NCI-H187 treated with DMSO at 0.1 percent for 48 hours (cell line): ENCODE measurements around the gene GNAQ.
"Not testable (repeated sequence)": the region's sequence is repeated elsewhere in the genome, so short reads cannot be mapped to it uniquely, and the experiment has no call there.

ENCODE experiments used
- DNase-seq: peaks from one replicate; lab custom pipeline; 2025; lab: John Stamatoyannopoulos, UW

Gene GNAQ

DNA sequence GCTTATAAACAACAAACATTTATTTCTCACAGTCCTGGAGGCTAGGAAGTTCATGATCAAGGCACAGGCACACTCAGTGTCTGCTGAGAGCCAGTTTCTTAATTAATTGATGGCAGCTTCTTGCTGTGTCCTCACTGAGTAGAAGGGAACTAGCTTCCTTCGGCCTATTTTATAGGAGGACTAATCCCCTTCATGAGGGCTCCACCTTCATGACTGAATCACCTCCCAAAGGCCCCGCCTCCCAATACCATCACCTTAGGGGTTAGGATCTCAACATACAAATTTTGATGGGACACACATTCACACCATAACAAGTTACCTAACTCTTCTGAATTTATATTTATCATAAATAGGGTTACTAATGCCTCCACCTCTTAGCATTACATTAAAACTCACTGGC, 129.8 kb downstream of the GNAQ start:
- no peak for DNase-seq

DNA sequence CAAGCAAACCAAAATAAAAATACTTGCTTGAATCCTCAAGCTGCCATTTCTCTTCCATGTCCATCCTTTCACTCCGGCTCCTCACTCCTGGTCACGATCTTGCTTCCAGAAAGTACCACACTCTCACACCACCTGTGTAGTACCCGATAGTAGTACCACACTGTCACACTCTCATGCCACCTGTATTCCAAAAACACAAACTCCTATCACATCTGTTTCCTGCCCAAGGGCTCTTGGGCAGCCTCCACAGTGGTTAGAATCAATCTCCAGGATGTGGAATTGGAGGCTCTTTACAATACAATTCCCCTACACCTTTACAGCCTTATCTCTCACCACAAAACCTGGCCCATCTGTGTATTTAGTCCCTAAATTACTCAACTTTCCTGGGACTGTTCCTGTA, 130.6 kb downstream of the GNAQ start:
- no peak for DNase-seq

DNA sequence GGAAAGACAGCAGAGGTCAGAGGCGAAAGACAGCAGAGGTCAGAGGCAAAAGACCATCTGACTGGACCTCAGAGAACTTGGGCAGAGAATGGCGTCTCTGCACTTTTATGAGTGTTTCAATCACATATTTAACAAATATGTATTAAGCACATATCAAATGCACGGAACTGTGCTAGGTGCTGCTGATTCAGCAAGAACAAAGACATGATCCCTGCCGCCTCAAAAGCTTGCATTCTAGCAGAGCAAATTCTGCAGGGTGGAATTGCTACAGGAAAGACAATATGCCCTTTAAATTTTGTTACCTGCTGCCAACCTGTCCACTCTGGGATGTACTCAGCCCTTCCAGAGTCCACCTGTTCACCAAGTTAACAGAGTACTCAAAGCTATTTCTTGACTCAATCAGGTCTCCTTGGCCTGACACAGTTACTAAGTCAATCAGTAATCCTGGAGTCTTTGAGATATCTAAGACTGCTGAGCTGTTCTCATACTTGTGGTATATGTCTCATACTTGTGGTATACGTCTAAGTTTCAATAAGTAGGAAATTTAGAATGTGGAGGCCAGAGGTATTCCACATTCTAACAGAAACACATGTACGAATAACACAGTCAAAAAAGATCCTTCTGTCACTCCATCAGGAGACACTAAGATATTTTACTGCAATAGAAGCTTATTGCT, 131.8 kb downstream of the GNAQ start:
- no peak for DNase-seq

DNA sequence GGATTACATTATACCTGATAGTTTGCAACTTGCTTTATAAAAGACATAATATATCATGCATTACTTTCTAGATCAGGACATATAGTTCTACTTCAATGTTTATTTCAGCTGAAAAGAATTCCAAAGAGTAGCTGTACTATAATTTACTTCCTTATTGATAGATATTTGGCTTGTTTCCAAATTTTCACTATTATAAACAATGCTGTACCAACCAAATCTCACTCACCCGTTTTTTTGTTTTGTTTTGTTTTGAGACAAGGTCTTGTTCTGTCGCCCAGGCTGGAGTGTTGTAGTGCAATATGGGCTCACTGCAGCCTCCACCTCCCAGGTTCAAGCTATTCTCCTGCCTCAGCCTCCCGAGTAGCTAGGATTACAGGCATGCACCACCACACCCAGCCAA, 132.7 kb downstream of the GNAQ start:
- DNase-seq = no peak

DNA sequence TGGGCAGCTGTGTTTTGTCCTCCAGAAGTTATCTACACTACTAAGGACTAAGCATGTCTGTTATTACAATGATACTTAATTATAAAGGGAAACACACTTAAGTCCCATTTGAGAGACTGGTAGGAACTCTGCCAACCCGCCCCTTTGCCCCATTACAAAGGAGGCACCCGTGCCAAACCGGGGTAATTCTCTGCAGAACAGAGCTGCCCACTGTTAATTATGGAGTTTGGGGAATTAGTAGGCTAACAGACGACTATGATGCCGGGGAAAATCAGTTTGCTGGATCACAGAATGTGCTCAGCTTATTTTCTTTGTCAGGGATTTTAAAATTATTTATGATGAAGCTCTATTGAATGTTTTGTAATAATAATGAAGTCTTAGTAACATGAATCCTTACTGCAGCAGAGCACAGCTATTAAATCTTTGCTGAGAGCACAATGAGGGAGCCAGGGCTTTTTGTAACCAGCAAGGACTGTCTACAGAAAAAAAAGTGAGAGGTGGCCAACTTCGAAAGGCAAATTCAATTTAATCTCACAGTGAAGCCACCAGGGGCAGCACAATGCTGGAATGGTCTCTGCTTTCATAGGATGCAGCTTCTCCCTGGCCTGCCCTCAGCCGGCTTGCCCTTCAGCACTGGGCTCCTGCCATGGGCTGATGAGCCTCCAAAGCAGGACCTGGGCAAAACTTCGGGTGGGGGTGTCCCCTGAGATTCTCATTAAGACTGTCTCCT, 134.5 kb downstream of the GNAQ start:
- DNase-seq = no peak

DNA sequence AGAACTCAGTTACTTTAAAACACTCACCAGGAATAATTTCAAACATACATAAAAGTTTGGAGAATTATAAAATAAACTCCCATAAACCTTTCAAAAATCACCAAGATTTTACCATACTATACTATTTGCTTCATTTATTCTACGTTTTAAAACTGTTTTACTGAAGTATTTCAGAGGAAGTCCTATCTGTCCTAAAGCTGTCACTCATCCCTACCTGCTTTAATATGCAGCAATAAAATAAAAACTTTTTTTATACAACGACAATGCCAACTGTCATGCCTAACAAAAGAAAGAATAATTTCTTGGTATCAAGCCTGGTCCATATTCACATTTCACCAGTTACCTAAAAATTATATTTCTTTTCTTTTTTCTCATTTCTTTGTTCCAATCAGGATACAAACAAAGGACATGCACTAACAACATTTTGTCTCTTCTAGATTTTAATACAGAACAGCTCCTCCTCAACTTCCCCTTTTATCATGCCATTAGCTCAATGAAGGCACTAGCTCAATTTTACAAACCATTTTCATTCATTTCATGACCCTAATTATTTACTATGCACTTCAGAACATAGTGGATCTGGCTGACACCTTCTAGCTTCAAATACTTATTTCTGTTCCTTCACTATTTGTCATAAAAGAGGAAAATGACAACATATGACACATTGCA, 135.2 kb downstream of the GNAQ start:
- no peak for DNase-seq

DNA sequence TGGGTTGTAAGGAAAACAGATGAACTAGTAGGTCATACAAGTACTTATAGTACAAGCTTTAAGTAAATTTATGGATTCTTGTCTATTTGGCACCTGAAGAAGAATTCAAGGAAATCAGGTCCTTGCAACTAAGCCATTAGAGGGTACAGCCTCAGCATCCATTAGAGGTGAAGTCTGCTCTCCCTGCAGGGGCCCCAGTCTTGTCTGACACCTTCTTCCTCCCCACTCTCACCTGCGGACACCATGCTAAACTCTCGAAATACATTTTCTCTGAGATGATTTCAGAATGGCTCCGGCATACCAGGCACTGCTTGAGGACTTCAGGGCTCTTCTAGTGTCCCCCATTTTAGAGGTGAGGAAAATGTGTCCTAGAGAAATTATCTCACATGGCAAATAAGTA, 137.9 kb downstream of the GNAQ start:
- DNase-seq = no peak

DNA sequence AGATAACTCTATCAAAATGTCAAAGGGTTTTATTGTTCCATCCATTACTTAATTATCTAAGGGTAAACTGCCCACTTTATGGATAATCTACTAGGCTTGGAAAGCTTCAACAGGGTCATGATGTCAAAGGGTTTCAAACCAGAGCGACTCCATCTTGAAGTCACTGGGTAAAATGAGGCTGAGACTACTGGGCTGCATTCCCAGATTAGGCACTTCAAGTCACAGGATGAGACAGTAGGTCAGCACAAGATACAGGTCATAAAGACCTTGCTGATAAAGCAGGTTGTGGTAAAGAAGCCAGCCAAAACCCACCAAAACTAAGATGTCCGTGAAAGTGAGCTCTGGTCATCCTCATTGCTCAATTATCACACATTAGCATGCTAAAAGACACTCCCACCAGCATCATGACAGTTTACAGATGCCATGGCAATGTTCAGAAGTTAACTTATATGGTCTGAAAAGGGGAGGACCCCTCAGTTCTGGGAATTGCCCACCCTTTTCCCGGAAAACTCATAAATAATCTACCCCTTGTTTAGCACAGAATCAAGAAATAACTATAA, 138.6 kb downstream of the GNAQ start:
- no peak for DNase-seq

DNA sequence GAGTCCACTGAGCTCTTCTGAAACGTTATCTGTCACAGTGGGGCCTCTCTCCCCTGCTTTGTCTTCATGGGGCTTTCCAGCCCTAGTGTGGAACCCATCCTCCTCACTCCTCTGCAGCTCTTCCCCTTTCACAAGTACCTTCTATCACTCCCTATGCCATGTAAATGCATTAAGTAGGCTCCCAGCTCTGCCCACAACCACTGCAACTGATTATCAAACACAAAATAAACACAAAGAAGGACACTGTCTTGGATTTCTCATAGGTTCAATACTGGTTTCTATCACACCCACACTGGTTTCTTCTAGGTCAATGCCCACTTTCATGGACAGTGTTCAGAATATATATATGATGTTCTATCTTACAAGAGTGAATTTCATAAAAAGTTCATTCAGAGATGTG, 139.4 kb downstream of the GNAQ start:
- no peak for DNase-seq

DNA sequence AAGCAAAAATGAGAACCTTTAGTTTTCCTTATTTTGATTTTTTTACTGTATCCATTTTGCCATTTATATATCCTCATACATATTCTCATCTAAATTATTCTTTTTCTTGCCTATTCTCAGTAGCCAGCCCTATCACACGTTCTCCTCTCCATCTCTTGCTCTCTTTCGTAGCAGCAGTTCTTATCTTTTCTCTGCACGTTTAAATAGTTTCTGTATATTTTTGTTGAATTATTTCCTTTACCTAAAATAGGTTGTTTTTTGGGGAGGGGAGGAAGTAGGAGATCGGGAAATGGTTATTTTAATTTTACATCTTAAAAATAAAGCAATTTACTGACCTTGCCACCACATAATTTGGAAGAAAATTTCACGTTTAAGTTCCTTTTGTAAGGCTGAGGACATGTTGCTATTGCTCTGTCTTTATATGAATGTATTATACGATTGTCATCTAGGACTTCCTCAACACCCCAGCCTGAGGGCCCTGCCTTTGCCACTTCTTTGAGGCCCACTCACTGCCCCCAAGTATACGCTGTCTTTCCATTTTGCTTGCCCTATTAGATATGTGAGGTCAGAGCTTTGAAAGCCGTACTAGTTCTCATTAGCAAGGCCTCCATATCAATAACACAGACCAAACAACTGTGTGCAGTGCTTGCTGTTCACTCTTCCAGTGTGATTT, 140.3 kb downstream of the GNAQ start:
- no peak for DNase-seq

DNA sequence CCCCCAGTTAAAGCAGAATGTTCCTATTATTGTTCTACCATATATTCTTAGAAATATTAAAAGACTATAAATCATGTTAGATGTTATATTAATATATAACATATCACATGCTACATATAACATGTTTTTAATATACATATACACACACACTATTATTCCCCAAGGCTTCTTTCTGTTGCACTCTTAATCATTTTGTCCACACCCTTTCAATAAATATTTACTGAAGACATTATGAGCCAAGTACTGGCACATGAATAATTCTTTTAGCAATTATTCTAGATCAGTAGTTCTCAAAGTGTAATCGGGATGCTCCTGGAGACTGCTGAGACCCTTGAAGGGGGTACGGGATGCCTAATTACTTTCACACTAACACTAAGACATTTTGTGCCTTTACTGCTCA, 143.9 kb downstream of the GNAQ start:
- DNase-seq = no peak

DNA sequence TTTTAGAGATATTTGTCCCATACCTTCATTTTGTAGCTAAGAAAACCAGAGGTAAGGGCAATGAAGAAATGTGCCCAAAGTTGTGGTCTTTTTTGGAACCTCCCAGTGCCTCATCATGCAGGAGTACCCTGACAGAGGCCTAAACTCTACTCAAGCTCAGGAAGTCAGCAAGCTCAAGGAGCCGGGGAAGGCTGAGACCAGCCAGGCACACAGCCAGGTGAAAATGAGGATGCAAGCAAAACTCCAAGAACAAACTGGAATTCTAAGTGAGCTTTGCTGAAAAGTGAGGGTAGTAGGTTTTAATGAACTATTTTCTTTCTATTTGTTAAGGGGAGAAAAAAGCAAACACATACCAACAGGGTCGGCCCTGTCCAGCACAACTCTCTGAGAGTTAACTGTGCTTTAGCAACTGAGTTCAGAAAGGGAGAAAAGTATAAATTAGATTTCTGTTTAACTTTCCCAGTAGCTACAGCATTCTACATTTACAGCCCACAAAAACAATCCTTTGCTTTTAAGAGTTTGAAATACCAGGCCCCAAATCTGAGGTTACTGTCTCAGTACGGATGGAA, 146.4 kb downstream of the GNAQ start:
- DNase-seq = no peak

DNA sequence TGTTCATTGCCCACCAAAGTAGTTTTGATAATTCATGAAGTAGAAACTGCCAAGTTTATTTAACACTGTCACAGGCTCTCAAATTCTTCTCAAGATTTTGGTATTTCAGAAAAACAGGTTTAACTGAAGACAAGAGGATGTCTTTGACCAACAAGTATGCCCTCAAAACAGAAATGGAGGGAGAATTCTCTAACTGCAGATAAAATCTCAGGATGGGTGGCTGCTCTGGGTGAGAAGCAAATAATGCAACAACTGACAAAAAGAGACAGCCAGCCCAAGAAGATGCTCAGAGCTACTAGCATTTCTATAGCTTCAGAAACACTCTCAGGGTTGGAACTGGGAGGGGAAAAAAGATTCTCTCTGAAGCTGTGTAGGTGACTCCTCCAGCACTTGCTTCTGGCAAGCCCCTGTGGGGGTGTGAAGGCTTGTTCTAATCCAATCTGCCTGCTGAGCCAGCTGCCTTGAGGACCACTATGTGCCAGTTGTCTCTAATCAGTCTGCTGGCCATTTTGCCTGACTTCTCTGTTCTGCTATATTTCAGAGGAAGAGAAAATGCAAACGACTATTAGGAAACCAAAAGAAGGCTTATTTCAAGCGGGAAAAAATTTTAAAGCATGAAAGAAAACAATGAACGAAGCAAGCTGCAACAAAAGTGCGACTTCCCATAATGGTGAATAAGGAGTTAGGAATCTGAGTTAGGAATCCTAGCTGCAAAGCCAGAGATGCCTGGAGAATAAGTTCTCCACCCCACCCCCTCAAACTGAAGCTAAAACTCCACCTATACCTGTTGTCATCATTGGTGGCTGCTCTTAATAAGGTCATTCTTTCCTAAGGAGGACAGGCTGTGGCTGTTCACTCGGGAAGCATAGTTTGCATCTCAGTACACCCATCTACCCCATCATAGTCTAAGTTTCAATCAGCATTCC, 147.5 kb downstream of the GNAQ start:
- DNase-seq = no peak

DNA sequence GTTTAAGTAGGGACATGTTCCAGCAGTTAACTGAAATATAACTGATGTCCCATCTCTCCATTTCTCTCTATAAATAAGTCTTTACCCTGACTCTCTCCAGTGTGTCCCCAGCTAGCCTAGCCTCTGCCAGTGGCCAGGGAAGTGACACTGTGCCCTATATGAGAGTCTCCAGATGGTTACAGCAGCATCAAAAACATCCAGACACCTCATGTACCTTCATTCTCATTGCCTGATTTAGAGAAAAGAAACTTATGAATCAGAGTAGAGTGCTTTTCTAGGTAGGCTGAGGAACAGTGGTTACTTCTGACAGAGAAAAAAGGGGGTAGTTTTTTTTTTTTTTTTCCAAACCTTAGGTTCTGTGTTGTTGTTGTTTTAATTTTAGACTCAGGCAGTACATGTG, 148.5 kb downstream of the GNAQ start:
- no peak for DNase-seq

DNA sequence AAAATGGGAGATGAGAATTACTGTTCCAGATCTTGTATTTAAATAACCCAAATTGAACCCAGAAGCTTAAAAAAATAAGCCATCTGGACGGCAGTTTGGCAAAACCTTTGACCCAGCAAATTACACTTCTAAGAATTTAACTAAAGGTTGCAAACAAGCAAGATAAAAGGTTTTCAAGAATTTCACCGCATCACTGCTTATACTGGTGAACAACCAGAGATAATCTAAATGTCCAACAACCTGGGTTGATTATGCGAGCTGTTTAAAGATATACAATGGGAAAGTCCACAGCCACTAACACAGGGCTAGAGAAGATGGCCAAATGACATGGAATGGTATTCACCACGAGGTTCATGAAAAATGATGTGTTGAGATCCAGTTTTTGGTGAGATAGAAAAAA, 149.3 kb downstream of the GNAQ start:
- DNase-seq = no peak

DNA sequence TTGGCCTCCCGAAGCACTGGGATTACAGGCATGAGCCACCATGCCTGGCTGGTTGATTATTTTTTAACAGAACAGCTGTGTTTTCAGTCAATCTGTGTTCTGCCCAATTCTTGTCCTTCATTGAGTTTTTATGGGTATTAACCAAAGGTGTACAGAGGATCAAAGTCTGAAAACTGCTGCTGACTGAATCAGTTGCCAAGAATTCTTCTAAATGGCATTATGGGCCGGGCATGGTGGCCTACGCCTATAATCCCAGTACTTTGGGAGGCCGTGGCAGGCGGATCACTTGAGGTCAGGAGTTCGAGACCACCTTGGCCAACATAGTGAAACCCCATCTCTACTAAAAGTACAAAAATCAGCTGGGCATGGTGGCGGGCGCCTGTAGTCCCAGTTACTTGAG, 150.0 kb downstream of the GNAQ start:
- DNase-seq = not testable (repeated sequence)

DNA sequence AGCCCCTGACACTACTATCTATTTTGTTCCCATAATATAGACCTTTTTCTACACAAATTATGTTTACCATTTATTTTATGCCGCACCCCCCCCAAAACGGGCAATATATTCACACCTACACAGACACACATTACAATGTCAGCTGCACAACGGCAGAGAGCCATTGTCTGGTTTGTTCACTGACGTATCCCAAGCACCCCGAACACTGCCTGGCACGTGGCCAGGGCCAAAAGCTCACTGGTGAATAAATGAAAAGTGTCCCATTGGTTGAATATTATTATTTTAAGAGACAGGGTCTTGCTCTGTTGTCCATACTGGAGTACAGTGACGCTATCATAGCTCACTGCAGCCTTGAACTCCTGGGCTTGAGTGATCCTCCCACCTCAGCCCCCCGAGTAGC, 150.5 kb downstream of the GNAQ start:
- DNase-seq = no peak

DNA sequence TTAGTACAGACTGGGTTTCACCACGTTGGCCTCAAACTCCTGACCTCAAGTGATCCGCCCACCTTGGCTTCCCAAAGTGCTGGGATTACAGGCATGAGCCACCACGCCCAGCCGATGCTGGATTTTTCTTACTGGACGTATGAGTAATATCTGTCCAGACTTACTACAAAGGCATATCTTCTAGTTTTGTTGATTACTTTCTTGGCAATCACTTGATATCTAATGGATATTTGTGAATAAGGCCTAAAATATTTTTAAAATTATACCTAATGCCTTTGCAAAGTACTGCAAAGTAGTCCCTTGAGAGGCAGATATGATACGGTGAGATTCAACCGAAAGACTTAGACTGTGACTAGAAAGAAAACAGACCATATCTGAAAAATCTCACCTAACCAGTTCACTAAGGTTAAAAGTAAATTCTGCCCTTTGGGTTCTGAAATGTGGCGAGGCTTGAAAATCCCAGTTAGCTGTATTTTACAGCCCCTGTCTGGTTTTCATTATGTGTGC, 152.1 kb downstream of the GNAQ start:
- DNase-seq = no peak

DNA sequence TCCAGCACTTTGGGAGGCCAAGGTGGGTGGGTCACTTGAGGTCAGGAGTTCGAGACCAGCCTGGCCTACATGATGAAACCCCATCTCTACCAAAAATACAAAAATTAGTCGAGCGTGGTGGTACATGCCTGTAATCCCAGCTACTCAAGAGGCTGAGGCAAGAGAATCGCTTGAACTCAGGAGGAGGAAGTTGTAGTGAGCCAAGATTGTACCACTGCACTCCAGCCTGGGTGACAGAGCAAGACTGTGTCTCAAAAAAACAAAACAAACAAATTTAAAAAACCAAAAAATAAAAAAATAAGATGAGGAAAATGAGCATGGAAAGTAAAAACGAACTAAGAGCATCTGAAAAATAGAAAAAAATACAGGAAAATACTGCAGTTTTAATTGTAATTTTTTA, 152.8 kb downstream of the GNAQ start:
- not testable (repeated sequence) for DNase-seq

DNA sequence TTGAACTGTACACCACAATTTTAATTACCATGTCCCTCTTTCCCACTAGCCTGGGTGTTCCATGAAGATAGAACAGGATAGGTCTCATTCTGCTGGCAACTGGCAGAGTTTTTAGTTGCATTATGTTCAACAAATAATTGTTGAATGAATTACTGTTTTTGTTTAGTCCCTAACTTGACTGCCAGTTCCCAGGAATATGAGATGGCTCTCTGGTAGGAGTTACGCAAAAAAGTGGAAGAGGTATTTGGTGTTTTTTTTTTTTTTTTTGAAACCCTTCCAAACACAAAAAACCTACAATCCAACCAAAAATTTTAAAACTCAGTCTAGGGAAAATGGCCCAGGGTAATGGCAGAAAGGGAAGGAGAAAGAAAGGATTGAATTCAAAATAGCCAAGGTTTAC, 153.6 kb downstream of the GNAQ start:
- no peak for DNase-seq

DNA sequence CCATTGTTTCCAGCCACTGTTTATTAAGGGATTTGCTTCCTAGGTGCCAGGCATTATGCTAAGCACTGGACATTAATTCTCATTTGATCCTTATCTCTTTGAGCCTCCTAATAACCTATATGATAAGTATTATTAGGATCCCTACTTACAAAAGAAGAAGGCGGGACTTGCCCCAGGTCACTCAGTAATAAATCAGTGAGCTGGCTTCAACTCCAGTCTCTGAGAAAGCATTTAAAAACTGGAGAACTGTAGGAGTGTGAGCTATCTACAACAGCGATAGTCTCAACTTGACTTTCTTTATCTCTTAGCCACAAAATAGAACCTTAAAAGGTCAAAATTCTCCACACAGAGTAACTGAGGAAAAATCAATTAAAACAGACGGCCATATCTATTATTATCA, 155.0 kb downstream of the GNAQ start:
- DNase-seq = no peak
